ENCODE results near the gene POLH. TPM values are rescaled to one million over a fixed set of nuclear protein-coding genes. Genes with fewer than 3 reads are reported as not detected.
A peak's percentile ranks its signal among the peaks of the same experiment; 100 is the strongest.

Gene POLH
- total and polyA plus RNA-seq, 2 experiments from 2014 or later = 5.8 to 7.9 TPM

DNA sequence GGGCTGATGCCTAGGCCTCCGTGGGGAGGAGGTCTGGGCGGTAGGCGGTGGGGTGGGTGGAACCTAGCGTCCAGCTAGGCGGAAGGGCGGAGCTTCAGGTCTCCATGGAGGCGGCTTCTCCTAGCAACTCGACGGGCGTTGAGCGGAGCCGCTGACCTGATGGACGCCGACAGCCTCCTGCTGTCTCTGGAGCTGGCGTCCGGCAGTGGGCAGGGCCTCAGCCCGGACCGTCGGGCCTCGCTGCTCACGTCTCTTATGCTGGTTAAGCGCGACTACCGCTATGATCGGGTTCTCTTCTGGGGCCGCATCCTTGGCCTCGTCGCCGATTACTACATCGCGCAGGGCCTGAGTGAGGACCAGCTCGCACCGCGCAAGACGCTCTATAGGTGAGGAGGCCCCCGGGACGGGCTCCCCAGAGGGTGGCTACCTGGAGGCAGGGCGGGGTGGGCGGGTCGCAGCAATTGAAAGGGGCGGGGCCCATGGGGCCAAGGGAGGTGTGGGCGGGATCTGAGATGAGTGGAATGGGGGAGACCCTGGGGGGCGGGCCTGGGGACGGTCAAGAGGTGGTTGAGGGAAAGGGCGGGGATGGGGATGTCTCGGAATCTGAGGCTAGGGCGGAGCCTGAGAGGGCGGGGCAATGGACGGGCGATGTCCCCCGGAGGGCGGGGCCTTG is 69.1 kb downstream of the POLH start, which contains the start of gene RSPH9:
TSS of gene RSPH9 (plus strand) at position 97 of the 673 bp plus-strand sequence. CDS start at position 160, 63 bp downstream.
- peak within 1 kb of the TSS; percentile 66; the same call in 1 of the 2 replicates for H3K27ac ChIP-seq (ENCODE audit: low read depth)
- peak within 1 kb of the TSS; percentile 98 for H2AFZ ChIP-seq
- H4K20me1 ChIP-seq (replicated peaks; ENCODE audit: insufficient read depth) = peaks cover 17% of the 10 kb centered on the region
- peak within 1 kb of the TSS; percentile 84 for H3K4me2 ChIP-seq
- DNase-seq (ENCODE audit: low spot score) (peak; percentile 99), ATAC-seq (peak; percentile 90)
- H3K79me2 ChIP-seq (replicated peaks; ENCODE audit: insufficient read depth) = peaks cover 2% of the 10 kb centered on the region
- H3K4me1 Mint-ChIP-seq = peaks cover 10% of the 10 kb centered on the region
- peaks cover 11% of the 10 kb centered on the region for H3K36me3 ChIP-seq (ENCODE audit: insufficient read depth)
- H3K9me2 ChIP-seq (ENCODE audit: insufficient read depth) = no peaks in the 10 kb centered on the region
- TF ChIP-seq, protein P1, sequence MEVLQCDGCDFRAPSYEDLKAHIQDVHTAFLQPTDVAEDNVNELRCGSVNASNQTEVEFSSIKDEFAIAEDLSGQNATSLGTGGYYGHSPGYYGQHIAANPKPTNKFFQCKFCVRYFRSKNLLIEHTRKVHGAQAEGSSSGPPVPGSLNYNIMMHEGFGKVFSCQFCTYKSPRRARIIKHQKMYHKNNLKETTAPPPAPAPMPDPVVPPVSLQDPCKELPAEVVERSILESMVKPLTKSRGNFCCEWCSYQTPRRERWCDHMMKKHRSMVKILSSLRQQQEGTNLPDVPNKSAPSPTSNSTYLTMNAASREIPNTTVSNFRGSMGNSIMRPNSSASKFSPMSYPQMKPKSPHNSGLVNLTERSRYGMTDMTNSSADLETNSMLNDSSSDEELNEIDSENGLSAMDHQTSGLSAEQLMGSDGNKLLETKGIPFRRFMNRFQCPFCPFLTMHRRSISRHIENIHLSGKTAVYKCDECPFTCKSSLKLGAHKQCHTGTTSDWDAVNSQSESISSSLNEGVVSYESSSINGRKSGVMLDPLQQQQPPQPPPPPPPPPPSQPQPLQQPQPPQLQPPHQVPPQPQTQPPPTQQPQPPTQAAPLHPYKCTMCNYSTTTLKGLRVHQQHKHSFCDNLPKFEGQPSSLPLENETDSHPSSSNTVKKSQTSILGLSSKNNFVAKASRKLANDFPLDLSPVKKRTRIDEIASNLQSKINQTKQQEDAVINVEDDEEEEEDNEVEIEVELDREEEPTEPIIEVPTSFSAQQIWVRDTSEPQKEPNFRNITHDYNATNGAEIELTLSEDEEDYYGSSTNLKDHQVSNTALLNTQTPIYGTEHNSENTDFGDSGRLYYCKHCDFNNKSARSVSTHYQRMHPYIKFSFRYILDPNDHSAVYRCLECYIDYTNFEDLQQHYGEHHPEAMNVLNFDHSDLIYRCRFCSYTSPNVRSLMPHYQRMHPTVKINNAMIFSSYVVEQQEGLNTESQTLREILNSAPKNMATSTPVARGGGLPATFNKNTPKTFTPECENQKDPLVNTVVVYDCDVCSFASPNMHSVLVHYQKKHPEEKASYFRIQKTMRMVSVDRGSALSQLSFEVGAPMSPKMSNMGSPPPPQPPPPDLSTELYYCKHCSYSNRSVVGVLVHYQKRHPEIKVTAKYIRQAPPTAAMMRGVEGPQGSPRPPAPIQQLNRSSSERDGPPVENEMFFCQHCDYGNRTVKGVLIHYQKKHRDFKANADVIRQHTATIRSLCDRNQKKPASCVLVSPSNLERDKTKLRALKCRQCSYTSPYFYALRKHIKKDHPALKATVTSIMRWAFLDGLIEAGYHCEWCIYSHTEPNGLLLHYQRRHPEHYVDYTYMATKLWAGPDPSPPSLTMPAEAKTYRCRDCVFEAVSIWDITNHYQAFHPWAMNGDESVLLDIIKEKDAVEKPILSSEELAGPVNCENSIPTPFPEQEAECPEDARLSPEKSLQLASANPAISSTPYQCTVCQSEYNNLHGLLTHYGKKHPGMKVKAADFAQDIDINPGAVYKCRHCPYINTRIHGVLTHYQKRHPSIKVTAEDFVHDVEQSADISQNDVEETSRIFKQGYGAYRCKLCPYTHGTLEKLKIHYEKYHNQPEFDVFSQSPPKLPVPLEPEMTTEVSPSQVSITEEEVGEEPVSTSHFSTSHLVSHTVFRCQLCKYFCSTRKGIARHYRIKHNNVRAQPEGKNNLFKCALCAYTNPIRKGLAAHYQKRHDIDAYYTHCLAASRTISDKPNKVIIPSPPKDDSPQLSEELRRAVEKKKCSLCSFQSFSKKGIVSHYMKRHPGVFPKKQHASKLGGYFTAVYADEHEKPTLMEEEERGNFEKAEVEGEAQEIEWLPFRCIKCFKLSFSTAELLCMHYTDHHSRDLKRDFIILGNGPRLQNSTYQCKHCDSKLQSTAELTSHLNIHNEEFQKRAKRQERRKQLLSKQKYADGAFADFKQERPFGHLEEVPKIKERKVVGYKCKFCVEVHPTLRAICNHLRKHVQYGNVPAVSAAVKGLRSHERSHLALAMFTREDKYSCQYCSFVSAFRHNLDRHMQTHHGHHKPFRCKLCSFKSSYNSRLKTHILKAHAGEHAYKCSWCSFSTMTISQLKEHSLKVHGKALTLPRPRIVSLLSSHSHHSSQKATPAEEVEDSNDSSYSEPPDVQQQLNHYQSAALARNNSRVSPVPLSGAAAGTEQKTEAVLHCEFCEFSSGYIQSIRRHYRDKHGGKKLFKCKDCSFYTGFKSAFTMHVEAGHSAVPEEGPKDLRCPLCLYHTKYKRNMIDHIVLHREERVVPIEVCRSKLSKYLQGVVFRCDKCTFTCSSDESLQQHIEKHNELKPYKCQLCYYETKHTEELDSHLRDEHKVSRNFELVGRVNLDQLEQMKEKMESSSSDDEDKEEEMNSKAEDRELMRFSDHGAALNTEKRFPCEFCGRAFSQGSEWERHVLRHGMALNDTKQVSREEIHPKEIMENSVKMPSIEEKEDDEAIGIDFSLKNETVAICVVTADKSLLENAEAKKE (CRISPR knock-in tag; IDR thresholded peaks at IDR 0.05) = no peak
- TF ChIP-seq, protein P2, sequence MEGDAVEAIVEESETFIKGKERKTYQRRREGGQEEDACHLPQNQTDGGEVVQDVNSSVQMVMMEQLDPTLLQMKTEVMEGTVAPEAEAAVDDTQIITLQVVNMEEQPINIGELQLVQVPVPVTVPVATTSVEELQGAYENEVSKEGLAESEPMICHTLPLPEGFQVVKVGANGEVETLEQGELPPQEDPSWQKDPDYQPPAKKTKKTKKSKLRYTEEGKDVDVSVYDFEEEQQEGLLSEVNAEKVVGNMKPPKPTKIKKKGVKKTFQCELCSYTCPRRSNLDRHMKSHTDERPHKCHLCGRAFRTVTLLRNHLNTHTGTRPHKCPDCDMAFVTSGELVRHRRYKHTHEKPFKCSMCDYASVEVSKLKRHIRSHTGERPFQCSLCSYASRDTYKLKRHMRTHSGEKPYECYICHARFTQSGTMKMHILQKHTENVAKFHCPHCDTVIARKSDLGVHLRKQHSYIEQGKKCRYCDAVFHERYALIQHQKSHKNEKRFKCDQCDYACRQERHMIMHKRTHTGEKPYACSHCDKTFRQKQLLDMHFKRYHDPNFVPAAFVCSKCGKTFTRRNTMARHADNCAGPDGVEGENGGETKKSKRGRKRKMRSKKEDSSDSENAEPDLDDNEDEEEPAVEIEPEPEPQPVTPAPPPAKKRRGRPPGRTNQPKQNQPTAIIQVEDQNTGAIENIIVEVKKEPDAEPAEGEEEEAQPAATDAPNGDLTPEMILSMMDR (conservative IDR thresholded peaks at IDR 0.05; ENCODE audit: low read depth in 2 of 2) = no peak
- peak; percentile 43; the same call in 1 of the 2 replicates for TF ChIP-seq CREB1 (CRISPR knock-in tag; IDR thresholded peaks at IDR 0.05; ENCODE audit: low read depth)
- peaks cover 14% of the 10 kb centered on the region for H3K27me3 Mint-ChIP-seq (ENCODE audit: insufficient read depth, low read depth, poor library complexity)
- peaks cover 2% of the 10 kb centered on the region; the same call in 1 of the 3 replicates for H3K9me3 Mint-ChIP-seq
- H3K36me3 Mint-ChIP-seq (ENCODE audit: low read depth) = peaks cover 21% of the 10 kb centered on the region
- H3K4me3 ChIP-seq = peak within 1 kb of the TSS; percentile 56
- H3K27ac Mint-ChIP-seq = peak within 1 kb of the TSS; percentile 88
- no peaks in the 10 kb centered on the region for H3K27me3 ChIP-seq (ENCODE audit: insufficient read depth)
- peaks cover 7% of the 10 kb centered on the region for H3F3A ChIP-seq (replicated peaks; ENCODE audit: low read depth)
- H3K4me3 Mint-ChIP-seq = peak within 1 kb of the TSS; percentile 80
- H3K4me1 ChIP-seq (ENCODE audit: insufficient read depth) = peaks cover 6% of the 10 kb centered on the region

Data from GM23338 (cell line).